Measurements from ENCODE around the gene ZBTB7A.

ZBTB7A gene

DNA sequence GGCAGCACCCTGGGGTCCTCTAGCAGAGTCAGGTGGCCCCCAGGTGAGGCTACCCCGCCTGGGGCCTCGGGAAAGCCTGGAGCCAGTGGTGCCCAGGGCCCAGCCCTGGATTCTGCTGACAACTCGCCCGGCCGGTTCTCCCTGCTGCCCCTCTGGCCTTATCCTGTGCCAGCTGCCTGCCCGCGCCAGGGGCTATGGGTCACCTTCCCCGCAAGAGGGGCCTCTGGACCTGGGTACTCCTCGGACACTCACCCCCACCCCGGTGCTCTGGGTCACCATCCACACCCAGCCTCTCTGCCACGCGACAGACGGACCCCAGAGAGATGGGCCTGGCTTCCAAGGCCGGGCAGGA, 24.0 kb downstream of the ZBTB7A start:
- TF ChIP-seq, protein P1, sequence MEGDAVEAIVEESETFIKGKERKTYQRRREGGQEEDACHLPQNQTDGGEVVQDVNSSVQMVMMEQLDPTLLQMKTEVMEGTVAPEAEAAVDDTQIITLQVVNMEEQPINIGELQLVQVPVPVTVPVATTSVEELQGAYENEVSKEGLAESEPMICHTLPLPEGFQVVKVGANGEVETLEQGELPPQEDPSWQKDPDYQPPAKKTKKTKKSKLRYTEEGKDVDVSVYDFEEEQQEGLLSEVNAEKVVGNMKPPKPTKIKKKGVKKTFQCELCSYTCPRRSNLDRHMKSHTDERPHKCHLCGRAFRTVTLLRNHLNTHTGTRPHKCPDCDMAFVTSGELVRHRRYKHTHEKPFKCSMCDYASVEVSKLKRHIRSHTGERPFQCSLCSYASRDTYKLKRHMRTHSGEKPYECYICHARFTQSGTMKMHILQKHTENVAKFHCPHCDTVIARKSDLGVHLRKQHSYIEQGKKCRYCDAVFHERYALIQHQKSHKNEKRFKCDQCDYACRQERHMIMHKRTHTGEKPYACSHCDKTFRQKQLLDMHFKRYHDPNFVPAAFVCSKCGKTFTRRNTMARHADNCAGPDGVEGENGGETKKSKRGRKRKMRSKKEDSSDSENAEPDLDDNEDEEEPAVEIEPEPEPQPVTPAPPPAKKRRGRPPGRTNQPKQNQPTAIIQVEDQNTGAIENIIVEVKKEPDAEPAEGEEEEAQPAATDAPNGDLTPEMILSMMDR (IDR thresholded peaks at IDR 0.05; ENCODE audit: control insufficient read depth, extremely low read depth, insufficient read depth) = no peak
- DNase-seq (ENCODE audit: low read depth) = no peak
- peak overlapping the region; percentile 20; the same call in 1 of the 2 replicates for H3K4me3 ChIP-seq (ENCODE audit: low read depth, low read length)

DNA sequence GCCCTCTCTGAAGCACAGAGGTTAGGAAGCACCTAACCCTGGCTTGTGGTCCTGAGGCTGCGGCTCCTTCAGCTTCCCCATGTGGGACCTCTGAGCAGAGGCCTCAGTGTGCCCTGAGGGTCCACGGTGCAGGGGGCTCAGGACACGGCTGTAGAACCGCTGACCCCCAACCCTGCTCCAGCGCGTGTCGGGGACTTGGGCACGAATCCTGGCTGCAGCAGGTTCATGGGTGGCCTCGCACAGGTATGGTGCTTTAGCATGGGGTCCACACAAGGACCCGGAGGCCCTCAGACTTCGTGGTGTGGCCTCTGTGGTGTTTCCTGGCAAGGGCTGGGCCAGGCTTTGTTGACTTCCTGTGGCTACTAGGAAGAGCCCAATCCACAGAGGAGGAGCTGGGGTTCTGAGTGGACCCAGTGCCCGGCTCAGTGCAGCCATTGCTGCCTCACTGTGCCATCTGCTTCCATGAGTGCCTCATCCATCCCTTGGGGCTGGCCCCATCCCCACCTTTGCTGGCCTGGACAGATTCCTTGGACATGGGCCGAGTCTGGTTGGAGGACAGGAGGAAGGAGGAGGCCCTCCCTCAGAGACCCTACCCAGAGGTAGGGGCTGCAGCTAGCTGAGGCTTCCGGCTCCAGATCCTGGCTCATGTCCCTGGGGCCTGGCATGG, 24.5 kb downstream of the ZBTB7A start:
- peak overlapping the region; percentile 20; the same call in 1 of the 2 replicates for H3K4me3 ChIP-seq (ENCODE audit: low read depth, low read length)
- TF ChIP-seq, protein P1 (IDR thresholded peaks at IDR 0.05; ENCODE audit: control insufficient read depth, extremely low read depth, insufficient read depth) = no peak
- DNase-seq (ENCODE audit: low read depth) = no peak

DNA sequence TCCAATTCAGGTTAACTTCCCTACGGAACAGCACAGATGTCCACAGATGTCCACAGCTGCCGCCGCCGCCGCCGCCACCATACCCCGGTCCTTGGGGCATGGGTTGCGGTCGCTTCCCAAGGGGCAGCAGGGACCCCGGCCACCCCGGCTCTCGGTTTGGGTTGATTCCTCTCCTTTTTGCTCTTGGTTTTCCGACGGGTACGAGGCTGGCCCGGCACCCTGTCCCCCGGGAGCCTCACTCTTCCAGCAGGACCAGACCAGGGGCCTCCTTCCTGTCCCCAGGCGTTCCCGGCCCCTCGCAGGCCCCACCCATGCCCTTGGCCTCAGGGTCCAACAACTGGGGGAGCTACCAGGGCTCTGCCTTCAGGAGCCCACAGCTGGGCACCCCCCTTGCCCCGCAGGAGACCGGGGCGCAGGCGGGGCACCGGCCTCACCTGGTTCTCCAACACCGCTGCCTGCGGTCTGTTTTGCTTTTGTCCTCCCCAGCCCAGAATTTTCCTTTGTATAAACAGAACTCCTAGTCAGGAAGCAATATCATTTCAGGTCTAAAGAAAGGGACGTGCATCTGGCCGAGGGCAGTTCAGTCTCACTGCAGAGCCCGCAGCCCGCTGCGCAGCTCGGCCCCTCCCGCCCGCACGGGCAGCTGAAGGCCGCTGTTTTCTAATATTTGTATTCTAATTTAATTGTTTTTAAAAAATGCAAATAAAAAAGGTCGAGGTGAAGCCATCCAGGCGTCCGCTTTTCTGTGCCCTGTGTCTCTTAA, 27.9 kb downstream of the ZBTB7A start:
- no peak overlapping the region for H3K4me3 ChIP-seq (ENCODE audit: low read depth, low read length)
- TF ChIP-seq, protein P1 (IDR thresholded peaks at IDR 0.05; ENCODE audit: control insufficient read depth, extremely low read depth, insufficient read depth) = no peak
- DNase-seq (ENCODE audit: low read depth) = no peak

DNA sequence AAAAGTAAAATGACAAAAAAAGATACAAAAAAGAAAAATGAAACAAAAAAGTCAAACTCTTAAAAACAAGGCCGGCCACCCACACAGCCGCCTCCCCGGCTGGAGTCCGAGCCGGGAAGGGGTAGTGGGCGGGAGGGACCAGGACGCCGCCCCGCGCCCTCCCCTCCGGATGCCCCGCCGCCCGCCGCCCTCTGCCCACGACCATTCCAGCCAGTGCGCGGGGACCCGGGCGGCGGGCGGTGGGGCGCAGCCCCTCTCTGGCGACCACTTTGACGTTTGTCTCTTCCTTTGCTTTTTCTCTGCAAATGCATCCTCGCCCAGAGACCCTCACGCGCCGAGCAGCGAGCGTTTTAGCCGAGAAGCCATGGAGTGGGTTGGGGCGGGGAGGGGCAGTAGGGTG, 28.6 kb downstream of the ZBTB7A start:
- no peak overlapping the region for H3K4me3 ChIP-seq (ENCODE audit: low read depth, low read length)
- TF ChIP-seq, protein P1 (IDR thresholded peaks at IDR 0.05; ENCODE audit: control insufficient read depth, extremely low read depth, insufficient read depth) = no peak
- no peak for DNase-seq (ENCODE audit: low read depth)

DNA sequence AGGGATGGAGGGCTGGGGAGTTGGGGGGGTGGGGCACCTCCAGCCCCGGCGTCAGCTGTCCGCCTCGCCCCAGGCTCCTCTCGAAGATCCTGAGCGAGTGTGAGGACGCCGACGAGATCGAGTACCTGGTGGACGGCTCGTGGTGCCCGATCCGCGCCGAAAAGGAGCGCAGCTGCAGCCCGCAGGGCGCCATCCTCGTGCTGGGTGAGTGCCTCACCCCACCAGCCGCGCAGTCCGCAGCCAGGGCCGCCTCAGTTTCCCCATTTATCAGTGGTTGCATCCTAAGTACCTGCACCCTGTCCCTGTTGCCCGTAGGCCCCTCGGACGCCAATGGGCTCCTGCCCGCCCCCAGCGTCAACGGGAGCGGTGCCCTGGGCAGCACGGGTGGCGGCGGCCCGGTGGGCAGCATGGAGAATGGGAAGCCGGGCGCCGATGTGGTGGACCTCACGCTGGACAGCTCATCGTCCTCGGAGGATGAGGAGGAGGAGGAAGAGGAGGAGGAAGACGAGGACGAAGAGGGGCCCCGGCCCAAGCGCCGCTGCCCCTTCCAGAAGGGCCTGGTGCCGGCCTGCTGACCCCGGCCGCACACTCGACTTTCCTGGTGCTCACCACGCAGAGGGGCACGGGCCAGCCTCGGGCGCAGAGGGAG, 29.3 kb downstream of the ZBTB7A start:
- no peak for DNase-seq (ENCODE audit: low read depth)
- TF ChIP-seq, protein P1 (IDR thresholded peaks at IDR 0.05; ENCODE audit: control insufficient read depth, extremely low read depth, insufficient read depth) = no peak
- no peak overlapping the region for H3K4me3 ChIP-seq (ENCODE audit: low read depth, low read length)

DNA sequence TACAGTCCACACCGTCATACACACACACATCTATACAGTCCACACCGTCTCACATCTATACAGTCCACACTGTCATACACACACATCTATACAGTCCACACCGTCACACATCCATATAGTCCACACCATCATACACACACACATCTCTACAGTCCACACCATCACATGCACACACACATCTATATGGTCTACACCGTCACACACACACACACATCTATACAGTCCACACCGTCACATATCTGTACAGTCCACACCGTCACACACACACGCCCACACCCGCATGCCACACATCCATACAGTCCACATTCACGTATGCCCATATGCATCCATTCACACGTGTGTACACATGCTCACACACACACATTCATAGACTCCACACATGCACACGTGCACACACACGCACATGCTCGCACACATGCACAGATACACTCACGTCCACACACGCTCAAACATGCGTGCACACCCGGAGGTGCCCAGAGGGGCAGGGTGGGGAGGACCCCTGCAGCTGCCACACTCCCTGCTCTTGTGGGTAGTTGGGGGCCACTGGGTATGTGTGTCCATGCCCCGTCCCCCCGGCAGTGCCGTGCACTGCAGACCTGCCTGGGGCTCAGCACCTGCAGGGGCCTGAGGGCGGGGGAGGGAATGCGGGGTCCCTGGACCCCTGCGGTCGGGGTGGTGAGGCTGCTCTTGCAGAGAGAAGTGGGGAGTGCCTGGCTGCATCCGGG, 30.0 kb downstream of the ZBTB7A start:
- no peak overlapping the region for H3K4me3 ChIP-seq (ENCODE audit: low read depth, low read length)
- no peak for DNase-seq (ENCODE audit: low read depth)
- TF ChIP-seq, protein P1 (IDR thresholded peaks at IDR 0.05; ENCODE audit: control insufficient read depth, extremely low read depth, insufficient read depth) = no peak
